Measurements from ENCODE around the gene SUPT4H1. TPM values are rescaled to one million over a fixed set of nuclear protein-coding genes. Genes with fewer than 3 reads are reported as not detected.
A peak's percentile ranks its signal among the peaks of the same experiment; 100 is the strongest.

The SUPT4H1 gene
- total and polyA plus RNA-seq, 9 of the 15 experiments (the other 6 are each of a cell fraction or from before 2014, with no cell fraction given): 62.1 to 320 (median 117) TPM

GRCh38 chr17:58391302-58391984 is 39.4 kb upstream of the SUPT4H1 start (continued):
- TF ChIP-seq ZBTB33 (CRISPR knock-in tag; IDR thresholded peaks at IDR 0.05) (no peak), SREBF2 (CRISPR knock-in tag; IDR thresholded peaks at IDR 0.05) (no peak), AFF4 (CRISPR knock-in tag; IDR thresholded peaks at IDR 0.05) (no peak), DNMT1 (IDR thresholded peaks at IDR 0.05) (no peak), GTF2B (IDR thresholded peaks at IDR 0.05; ENCODE audit: extremely low read depth, insufficient read length) (no peak), JUNB (CRISPR knock-in tag; conservative IDR thresholded peaks at IDR 0.05) (no peak), RFX5 (IDR thresholded peaks at IDR 0.05; ENCODE audit: low read depth, low read length) (no peak), ZNF146 (CRISPR knock-in tag; IDR thresholded peaks at IDR 0.05; ENCODE audit: unreplicated experiment) (no peak), LCOR (CRISPR knock-in tag; IDR thresholded peaks at IDR 0.05) (0 out of 2 replicates have a peak, but pooled peaks have one; percentile 18), HMG20A (CRISPR knock-in tag; conservative IDR thresholded peaks at IDR 0.05) (no peak), ZNF830 (CRISPR knock-in tag; IDR thresholded peaks at IDR 0.05) (no peak), NFIC (IDR thresholded peaks at IDR 0.05) (peak; percentile 99), RHOXF2B (CRISPR knock-in tag; conservative IDR thresholded peaks at IDR 0.05) (no peak), MBD2 (IDR thresholded peaks at IDR 0.05; ENCODE audit: borderline replicate concordance, low read depth) (no peak; the same call in 1 of the 2 replicates), FIP1L1 (IDR thresholded peaks at IDR 0.05; ENCODE audit: low read depth, low read length, poor library complexity, severe bottlenecking) (no peak), ZKSCAN1 (IDR thresholded peaks at IDR 0.05; ENCODE audit: low read depth, low read length) (0 out of 2 replicates have a peak, but pooled peaks have one; percentile 30), ZFPM2 (CRISPR knock-in tag; IDR thresholded peaks at IDR 0.05) (no peak)
- TF ChIP-seq, protein P1, sequence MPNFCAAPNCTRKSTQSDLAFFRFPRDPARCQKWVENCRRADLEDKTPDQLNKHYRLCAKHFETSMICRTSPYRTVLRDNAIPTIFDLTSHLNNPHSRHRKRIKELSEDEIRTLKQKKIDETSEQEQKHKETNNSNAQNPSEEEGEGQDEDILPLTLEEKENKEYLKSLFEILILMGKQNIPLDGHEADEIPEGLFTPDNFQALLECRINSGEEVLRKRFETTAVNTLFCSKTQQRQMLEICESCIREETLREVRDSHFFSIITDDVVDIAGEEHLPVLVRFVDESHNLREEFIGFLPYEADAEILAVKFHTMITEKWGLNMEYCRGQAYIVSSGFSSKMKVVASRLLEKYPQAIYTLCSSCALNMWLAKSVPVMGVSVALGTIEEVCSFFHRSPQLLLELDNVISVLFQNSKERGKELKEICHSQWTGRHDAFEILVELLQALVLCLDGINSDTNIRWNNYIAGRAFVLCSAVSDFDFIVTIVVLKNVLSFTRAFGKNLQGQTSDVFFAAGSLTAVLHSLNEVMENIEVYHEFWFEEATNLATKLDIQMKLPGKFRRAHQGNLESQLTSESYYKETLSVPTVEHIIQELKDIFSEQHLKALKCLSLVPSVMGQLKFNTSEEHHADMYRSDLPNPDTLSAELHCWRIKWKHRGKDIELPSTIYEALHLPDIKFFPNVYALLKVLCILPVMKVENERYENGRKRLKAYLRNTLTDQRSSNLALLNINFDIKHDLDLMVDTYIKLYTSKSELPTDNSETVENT (CRISPR knock-in tag; IDR thresholded peaks at IDR 0.05): no peak
- TF ChIP-seq, protein P2, sequence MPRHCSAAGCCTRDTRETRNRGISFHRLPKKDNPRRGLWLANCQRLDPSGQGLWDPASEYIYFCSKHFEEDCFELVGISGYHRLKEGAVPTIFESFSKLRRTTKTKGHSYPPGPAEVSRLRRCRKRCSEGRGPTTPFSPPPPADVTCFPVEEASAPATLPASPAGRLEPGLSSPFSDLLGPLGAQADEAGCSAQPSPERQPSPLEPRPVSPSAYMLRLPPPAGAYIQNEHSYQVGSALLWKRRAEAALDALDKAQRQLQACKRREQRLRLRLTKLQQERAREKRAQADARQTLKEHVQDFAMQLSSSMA (CRISPR knock-in tag; IDR thresholded peaks at IDR 0.05): no peak
